ENCODE results near the gene HECTD1. TPM values are rescaled to one million over a fixed set of nuclear protein-coding genes. Genes with fewer than 3 reads are reported as not detected.

HECTD1 gene
- total RNA-seq, 1 experiment from 2014 or later: 160 TPM

DNA sequence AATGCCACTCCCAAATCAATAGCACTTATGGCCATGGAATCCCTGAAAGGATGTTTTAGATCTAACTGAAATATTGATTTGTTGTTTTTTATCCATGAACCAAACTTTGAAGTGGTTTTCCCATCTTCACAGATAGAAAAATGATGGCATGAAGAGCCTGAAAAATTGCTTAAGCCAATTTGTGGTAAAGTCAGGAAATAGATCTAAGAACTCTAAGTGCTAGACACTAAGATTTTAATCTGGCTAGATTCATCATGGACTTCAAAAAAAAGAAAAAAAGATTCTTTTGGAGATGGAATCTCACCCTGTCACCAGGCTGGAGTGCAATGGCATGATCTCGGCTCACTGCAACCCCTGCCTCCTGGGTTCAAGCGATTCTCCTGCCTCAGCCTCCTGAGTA lies 136.4 kb downstream of the HECTD1 start:
- Histone ChIP-seq H3K36me3 (ENCODE audit: control insufficient read depth in 1 of 2, insufficient read depth in 2 of 2, low read length in 2 of 2) (no peaks in the 10 kb centered on the region), H3K9me3 (ENCODE audit: control insufficient read depth in 1 of 2, insufficient read depth in 1 of 2, low read depth in 1 of 2, low read length in 2 of 2) (no peaks in the 10 kb centered on the region), H3K4me2 (ENCODE audit: low read length) (no peak overlapping the region), H3K27me3 (ENCODE audit: insufficient read depth, low read length) (no peaks in the 10 kb centered on the region), H2AFZ (ENCODE audit: low read depth, low read length, poor library complexity, severe bottlenecking) (no peak overlapping the region), H3K4me1 (ENCODE audit: control insufficient read depth in 1 of 2, insufficient read depth in 2 of 2, low read length in 2 of 2) (peaks cover 0 to 4% of the 10 kb centered on the region in 2 experiments; a peak in 2 of 4 replicates), H3K27ac (ENCODE audit: low read depth, low read length) (no peak overlapping the region), H3K4me3 (replicated peaks in 1 of 2; ENCODE audit: low read depth in 1 of 2, low read length in 2 of 2) (no peak overlapping the region), H3K9me2 (ENCODE audit: insufficient read depth) (no peaks in the 10 kb centered on the region), H3K79me2 (ENCODE audit: insufficient read depth, low read length) (no peaks in the 10 kb centered on the region), H3K9ac (ENCODE audit: low read length) (no peak overlapping the region), H4K20me1 (ENCODE audit: insufficient read depth) (no peaks in the 10 kb centered on the region)
- DNase-seq (ENCODE audit: low read depth, low spot score): no peak
- ChIA-PET CTCF (no interaction called here), RAD21 (ENCODE audit: low non-redundant PET in 1 of 2, low total read pairs in 2 of 2, uncharacterized antibody in 2 of 2, unreplicated experiment in 2 of 2) (no interaction called here), POLR2A (no interaction called here)
- intact Hi-C loops (cut with micrococcal nuclease): no loop called here
- no TSS peak for BruUV-seq (replicated peaks)
- TF ChIP-seq JUND (IDR thresholded peaks at IDR 0.05): no peak
- TF ChIP-seq RAD21 (IDR thresholded peaks at IDR 0.05; ENCODE audit: low read depth): no peak
- no peak for ATAC-seq

DNA sequence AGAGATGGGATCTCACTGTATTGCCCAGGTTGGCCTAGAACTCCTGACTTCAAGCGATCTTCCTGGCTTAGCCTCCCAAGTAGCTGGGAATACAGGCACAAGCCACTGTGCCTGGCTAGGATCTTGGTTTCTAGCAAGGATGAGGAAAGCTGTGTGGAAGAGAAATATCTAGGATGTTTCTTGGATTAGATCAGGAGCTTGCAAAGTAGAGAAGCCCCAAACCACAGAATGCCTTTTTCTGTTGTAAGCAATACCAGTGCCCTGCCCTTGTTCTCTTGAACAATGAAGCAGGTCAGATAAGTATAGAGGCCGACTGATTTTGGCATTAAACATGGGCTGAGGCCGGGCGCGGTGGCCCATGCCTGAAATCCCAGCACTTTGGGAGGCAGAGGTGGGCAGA lies 137.2 kb downstream of the HECTD1 start:
- Histone ChIP-seq H4K20me1 (ENCODE audit: insufficient read depth) (no peaks in the 10 kb centered on the region), H2AFZ (ENCODE audit: low read depth, low read length, poor library complexity, severe bottlenecking) (no peak overlapping the region), H3K27ac (ENCODE audit: low read depth, low read length) (no peak overlapping the region), H3K9ac (ENCODE audit: low read length) (no peak overlapping the region), H3K9me3 (ENCODE audit: control insufficient read depth in 1 of 2, insufficient read depth in 1 of 2, low read depth in 1 of 2, low read length in 2 of 2) (no peaks in the 10 kb centered on the region), H3K79me2 (ENCODE audit: insufficient read depth, low read length) (no peaks in the 10 kb centered on the region), H3K36me3 (ENCODE audit: control insufficient read depth in 1 of 2, insufficient read depth in 2 of 2, low read length in 2 of 2) (no peaks in the 10 kb centered on the region), H3K4me2 (ENCODE audit: low read length) (peak overlapping the region; percentile 8; the same call in 1 of the 2 replicates), H3K4me3 (replicated peaks in 1 of 2; ENCODE audit: low read depth in 1 of 2, low read length in 2 of 2) (no peak overlapping the region), H3K4me1 (ENCODE audit: control insufficient read depth in 1 of 2, insufficient read depth in 2 of 2, low read length in 2 of 2) (peaks cover 0 to 4% of the 10 kb centered on the region in 2 experiments; a peak in 2 of 4 replicates), H3K27me3 (ENCODE audit: insufficient read depth, low read length) (no peaks in the 10 kb centered on the region), H3K9me2 (ENCODE audit: insufficient read depth) (no peaks in the 10 kb centered on the region)
- intact Hi-C loops (cut with micrococcal nuclease): no loop called here
- RAD21 ChIA-PET (ENCODE audit: low non-redundant PET in 1 of 2, low total read pairs in 2 of 2, uncharacterized antibody in 2 of 2, unreplicated experiment in 2 of 2): no interaction called here
- CTCF ChIA-PET: no interaction called here
- POLR2A ChIA-PET: no interaction called here
- TF ChIP-seq SRF (IDR thresholded peaks at IDR 0.05; ENCODE audit: low read depth) (no peak), CBX3 (IDR thresholded peaks at IDR 0.05; ENCODE audit: low read depth) (no peak)
- TF ChIP-seq, protein P1, sequence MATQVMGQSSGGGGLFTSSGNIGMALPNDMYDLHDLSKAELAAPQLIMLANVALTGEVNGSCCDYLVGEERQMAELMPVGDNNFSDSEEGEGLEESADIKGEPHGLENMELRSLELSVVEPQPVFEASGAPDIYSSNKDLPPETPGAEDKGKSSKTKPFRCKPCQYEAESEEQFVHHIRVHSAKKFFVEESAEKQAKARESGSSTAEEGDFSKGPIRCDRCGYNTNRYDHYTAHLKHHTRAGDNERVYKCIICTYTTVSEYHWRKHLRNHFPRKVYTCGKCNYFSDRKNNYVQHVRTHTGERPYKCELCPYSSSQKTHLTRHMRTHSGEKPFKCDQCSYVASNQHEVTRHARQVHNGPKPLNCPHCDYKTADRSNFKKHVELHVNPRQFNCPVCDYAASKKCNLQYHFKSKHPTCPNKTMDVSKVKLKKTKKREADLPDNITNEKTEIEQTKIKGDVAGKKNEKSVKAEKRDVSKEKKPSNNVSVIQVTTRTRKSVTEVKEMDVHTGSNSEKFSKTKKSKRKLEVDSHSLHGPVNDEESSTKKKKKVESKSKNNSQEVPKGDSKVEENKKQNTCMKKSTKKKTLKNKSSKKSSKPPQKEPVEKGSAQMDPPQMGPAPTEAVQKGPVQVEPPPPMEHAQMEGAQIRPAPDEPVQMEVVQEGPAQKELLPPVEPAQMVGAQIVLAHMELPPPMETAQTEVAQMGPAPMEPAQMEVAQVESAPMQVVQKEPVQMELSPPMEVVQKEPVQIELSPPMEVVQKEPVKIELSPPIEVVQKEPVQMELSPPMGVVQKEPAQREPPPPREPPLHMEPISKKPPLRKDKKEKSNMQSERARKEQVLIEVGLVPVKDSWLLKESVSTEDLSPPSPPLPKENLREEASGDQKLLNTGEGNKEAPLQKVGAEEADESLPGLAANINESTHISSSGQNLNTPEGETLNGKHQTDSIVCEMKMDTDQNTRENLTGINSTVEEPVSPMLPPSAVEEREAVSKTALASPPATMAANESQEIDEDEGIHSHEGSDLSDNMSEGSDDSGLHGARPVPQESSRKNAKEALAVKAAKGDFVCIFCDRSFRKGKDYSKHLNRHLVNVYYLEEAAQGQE (IDR thresholded peaks at IDR 0.05; ENCODE audit: low read depth): no peak
- DNase-seq (ENCODE audit: low read depth, low spot score) (no peak), ATAC-seq (peak; percentile 54; the same call in 1 of the 2 replicates)
- BruUV-seq (replicated peaks): no TSS peak

All from HCT116 (cell line).